T1000 (cell line): ENCODE results near the gene TULP4.
"Not testable (repeated sequence)": the region's sequence is repeated elsewhere in the genome, so short reads cannot be mapped to it uniquely, and the experiment has no call there.

Source experiments
- DNase-seq: peaks from one replicate; lab custom pipeline; 2025; ENCODE audit warnings: mixed read lengths; lab: John Stamatoyannopoulos, UW

TULP4 gene

GRCh38 chr6:158295976-158296853 lies 16.1 kb upstream of the TULP4 start:
- not testable (repeated sequence) for DNase-seq

- DNase-seq = not testable (repeated sequence)
Observed at GRCh38 chr6:158296854-158297324, 15.4 kb upstream of the TULP4 start.

GRCh38 chr6:158297657-158298056 lies 14.6 kb upstream of the TULP4 start:
- not testable (repeated sequence) for DNase-seq

- DNase-seq = peak; percentile 6
Observed at GRCh38 chr6:158300306-158301143, 11.7 kb upstream of the TULP4 start.

GRCh38 chr6:158301561-158301960 lies 10.7 kb upstream of the TULP4 start:
- not testable (repeated sequence) for DNase-seq

- DNase-seq = not testable (repeated sequence)
Observed at GRCh38 chr6:158302195-158302796, 10.0 kb upstream of the TULP4 start.

- DNase-seq = no peak
Observed at GRCh38 chr6:158303210-158303731, 9.0 kb upstream of the TULP4 start.

GRCh38 chr6:158304254-158304653 lies 8.0 kb upstream of the TULP4 start:
- DNase-seq = no peak

GRCh38 chr6:158309814-158310213 lies 2.5 kb upstream of the TULP4 start:
- no peak for DNase-seq

GRCh38 chr6:158311193-158311592 lies 1.1 kb upstream of the TULP4 start:
- no peak for DNase-seq

GRCh38 chr6:158311626-158312025 lies 639 bp upstream of the TULP4 start:
- no peak for DNase-seq

- DNase-seq = no peak
Observed at GRCh38 chr6:158312672-158313397, 570 bp downstream of the TULP4 start.

- DNase-seq = no peak
Observed at GRCh38 chr6:158313989-158314388, 1.7 kb downstream of the TULP4 start.

GRCh38 chr6:158314737-158315136 lies 2.5 kb downstream of the TULP4 start:
- no peak for DNase-seq

GRCh38 chr6:158316022-158316421 lies 3.8 kb downstream of the TULP4 start:
- no peak for DNase-seq

GRCh38 chr6:158321960-158322359 lies 9.7 kb downstream of the TULP4 start:
- no peak for DNase-seq

- no peak for DNase-seq
Observed at GRCh38 chr6:158322400-158322723, 10.1 kb downstream of the TULP4 start.

GRCh38 chr6:158322724-158323560 lies 10.7 kb downstream of the TULP4 start:
- DNase-seq = no peak

GRCh38 chr6:158323561-158323958 lies 11.3 kb downstream of the TULP4 start:
- no peak for DNase-seq

- no peak for DNase-seq
Observed at GRCh38 chr6:158324136-158324535, 11.9 kb downstream of the TULP4 start.

GRCh38 chr6:158327211-158327610 lies 14.9 kb downstream of the TULP4 start:
- no peak for DNase-seq
